ES-I3 (cell line): ENCODE results near the gene IGFBP5.

Source experiments
- H3K36me3 ChIP-seq: 2 replicates; pipeline ENCODE4 v1.6.1; 2013; ENCODE audit warnings: mild to moderate bottlenecking, low read length, control low read depth, moderate library complexity; ENCODE audit not compliant: insufficient read depth
- H3K4me1 ChIP-seq: 2 replicates; pipeline ENCODE4 v1.6.1; 2013; ENCODE audit warnings: mild to moderate bottlenecking, control low read depth, low read length; ENCODE audit not compliant: insufficient read depth
- H3K9ac ChIP-seq: 2 replicates; pipeline ENCODE4 v1.6.1; 2013; ENCODE audit warnings: low read depth, mild to moderate bottlenecking, low read length, moderate library complexity
- H3K9me3 ChIP-seq: 2 replicates; pipeline ENCODE4 v1.6.1; 2013; ENCODE audit warnings: mild to moderate bottlenecking, low read length, moderate library complexity; ENCODE audit not compliant: control insufficient read depth, insufficient read depth

Gene IGFBP5

DNA sequence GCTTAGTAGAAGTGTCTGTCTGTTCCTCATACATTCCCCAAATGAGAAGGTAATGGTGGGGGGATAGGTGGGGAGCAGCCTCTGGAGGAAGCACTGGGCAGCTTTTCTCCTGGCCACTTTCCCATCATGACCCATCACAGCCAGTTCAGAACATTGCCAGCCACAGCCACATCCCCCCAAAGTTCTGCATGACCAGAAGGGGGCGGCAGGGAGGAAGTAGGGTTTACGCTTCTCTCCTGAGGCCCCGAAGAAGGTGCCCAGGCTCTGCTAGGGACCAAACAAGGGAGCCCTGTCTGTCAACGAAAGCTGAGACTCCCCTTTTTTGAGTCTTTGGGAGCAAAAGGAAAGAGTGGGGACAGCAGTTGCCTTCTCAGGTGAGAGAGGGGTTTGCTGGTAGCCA lies 7.7 kb downstream of the IGFBP5 start:
- no peak overlapping the region for H3K9ac ChIP-seq
- no peaks in the 10 kb centered on the region for H3K9me3 ChIP-seq
- peaks cover 5% of the 10 kb centered on the region for H3K4me1 ChIP-seq
- H3K36me3 ChIP-seq = no peaks in the 10 kb centered on the region

DNA sequence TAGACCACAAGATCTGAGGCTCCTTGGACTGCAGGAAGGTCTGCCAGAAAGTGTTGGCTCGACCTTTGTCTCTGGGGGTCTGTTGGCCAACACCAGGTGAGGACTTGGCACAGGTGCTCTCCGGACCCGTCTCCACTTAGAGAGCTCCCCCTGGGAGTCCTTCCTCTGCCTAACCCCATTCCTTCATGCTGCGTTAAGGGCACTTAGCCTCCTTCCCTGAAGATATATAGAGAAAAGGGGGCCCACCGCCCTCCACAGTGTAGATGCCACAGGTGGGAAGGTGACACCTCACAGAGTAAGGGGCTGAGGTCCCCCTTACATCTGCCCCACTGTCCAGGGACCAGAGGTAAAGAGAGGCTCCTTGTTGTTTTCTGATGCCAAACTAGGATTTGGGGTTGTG lies 8.2 kb downstream of the IGFBP5 start:
- no peaks in the 10 kb centered on the region for H3K9me3 ChIP-seq
- H3K4me1 ChIP-seq = peaks cover 7% of the 10 kb centered on the region
- no peak overlapping the region for H3K9ac ChIP-seq
- H3K36me3 ChIP-seq = no peaks in the 10 kb centered on the region

DNA sequence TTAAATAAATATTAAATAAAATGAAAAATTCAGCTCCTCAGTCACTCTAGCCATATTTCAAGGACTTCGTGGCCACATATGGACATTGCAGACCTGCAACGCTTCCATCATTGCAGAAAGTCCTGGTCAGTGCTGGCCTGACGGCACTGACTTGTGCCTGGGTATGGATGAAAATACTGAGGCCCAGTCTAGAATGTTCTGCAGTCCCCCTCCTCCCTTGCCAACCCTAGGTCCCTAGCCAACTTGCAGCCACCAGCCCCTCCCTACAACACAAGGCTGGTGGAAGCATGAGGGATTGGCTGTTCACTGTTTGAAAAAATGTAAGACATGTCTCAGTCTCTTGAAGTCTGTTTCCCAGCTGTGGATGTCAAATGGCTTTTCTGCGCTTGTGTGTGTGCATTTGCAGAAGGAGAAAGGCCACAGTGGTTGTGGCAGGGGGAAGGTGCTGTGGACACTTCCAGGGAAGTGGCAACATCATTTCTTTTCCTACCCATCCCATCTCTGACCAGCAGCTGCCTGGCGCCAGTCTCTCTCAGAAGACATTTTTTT lies 9.9 kb downstream of the IGFBP5 start:
- no peak overlapping the region for H3K9ac ChIP-seq
- no peaks in the 10 kb centered on the region for H3K9me3 ChIP-seq
- peaks cover 20% of the 10 kb centered on the region for H3K4me1 ChIP-seq
- H3K36me3 ChIP-seq = no peaks in the 10 kb centered on the region

DNA sequence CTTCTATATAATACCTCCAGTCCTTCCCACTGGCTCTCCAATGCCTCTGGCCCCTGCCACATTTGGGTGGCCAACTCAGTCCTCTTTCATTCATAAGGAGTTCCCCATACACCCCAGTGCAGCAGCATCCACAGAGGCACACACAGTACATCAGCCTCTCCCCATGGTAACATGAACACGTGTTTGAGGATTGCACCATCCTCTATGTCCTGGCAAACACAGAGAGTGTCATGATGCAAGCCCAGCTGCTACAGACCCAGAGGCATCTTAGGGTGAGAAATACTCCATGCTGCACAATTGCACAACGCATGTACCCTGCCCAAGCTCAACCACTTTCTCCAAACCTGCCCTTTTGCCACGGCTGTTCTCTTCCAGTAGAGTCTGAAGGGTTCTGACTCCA lies 11.5 kb downstream of the IGFBP5 start:
- peaks cover 18% of the 10 kb centered on the region; the same call in 1 of the 2 replicates for H3K4me1 ChIP-seq
- no peaks in the 10 kb centered on the region for H3K36me3 ChIP-seq
- no peak overlapping the region for H3K9ac ChIP-seq
- no peaks in the 10 kb centered on the region for H3K9me3 ChIP-seq

DNA sequence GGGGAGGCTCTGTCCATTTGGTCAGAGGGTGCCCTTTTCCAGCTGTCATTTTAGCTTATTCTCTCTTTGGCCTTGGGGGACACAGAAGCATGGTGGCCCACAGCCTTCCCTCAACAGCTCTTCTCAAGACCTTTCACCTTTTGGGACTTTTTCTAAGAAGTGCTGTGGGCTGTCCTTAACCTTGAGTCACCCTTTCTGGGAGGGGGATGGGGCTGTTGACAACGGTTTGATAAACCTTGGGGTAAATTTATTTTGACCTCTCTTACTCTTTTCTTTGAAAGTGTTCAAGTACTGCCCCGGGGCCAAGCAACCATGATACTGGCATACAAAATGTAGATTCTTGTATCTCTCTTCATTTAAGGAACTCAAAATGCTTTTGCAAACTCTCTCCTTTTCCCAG lies 13.7 kb downstream of the IGFBP5 start:
- H3K36me3 ChIP-seq = no peaks in the 10 kb centered on the region
- H3K4me1 ChIP-seq = peaks cover 18% of the 10 kb centered on the region; the same call in 1 of the 2 replicates
- no peak overlapping the region for H3K9ac ChIP-seq
- no peaks in the 10 kb centered on the region for H3K9me3 ChIP-seq

- Histone ChIP-seq H3K4me1 (peaks cover 18% of the 10 kb centered on the region; the same call in 1 of the 2 replicates), H3K36me3 (no peaks in the 10 kb centered on the region), H3K9ac (no peak overlapping the region), H3K9me3 (no peaks in the 10 kb centered on the region)
These were observed 14.3 kb downstream of the IGFBP5 start for GRCh38 chr2:216680951-216681629.

GRCh38 chr2:216679658-216680024 lies 15.7 kb downstream of the IGFBP5 start:
- Histone ChIP-seq H3K9me3 (no peaks in the 10 kb centered on the region), H3K36me3 (no peaks in the 10 kb centered on the region), H3K4me1 (peaks cover 18% of the 10 kb centered on the region; the same call in 1 of the 2 replicates), H3K9ac (no peak overlapping the region)

DNA sequence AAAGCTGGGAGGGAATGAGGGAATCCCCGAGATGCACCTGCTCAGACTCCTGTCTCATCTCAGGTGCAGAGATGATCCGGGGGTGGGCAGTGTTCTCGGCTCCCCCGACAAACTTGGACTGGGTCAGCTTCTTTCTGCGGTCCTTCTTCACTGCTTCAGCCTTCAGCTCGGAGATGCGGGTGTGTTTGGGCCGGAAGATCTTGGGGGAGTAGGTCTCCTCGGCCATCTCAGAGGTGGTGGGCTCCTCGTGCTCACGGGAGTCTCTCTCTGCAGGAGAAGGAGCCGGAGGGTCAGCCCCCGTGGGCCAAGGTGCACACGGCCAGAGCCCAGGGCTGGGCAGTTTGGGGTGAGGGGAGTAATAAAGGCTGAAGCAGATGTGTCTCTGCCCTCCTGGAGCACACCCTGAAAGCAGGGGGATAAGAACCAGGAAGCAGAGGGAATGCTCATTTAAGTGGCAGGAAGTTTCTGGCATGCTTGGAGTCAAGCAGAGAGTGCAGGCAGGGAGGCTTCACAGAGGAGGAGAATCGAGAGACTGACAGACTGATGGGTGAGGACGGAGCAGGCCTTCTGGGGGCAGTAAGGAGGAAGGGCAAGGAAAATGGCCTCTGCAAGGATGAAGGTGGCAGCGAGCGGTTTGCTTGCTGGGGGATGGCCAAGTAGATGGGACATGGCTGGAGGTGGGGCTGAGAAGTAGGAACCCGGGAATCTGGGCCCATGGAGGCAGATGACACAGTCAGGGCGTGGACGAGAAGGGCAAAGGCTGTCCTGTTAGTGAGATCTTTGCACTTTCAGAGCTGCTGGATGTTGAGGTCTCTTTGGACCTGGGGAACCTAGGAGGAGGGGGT lies 16.3 kb downstream of the IGFBP5 start:
- Histone ChIP-seq H3K4me1 (peaks cover 18% of the 10 kb centered on the region; the same call in 1 of the 2 replicates), H3K36me3 (no peaks in the 10 kb centered on the region), H3K9ac (no peak overlapping the region), H3K9me3 (no peaks in the 10 kb centered on the region)

GRCh38 chr2:216678098-216678465 lies 17.3 kb downstream of the IGFBP5 start:
- H3K36me3 ChIP-seq = no peaks in the 10 kb centered on the region
- no peak overlapping the region for H3K9ac ChIP-seq
- H3K9me3 ChIP-seq = no peaks in the 10 kb centered on the region
- peaks cover 18% of the 10 kb centered on the region; the same call in 1 of the 2 replicates for H3K4me1 ChIP-seq

DNA sequence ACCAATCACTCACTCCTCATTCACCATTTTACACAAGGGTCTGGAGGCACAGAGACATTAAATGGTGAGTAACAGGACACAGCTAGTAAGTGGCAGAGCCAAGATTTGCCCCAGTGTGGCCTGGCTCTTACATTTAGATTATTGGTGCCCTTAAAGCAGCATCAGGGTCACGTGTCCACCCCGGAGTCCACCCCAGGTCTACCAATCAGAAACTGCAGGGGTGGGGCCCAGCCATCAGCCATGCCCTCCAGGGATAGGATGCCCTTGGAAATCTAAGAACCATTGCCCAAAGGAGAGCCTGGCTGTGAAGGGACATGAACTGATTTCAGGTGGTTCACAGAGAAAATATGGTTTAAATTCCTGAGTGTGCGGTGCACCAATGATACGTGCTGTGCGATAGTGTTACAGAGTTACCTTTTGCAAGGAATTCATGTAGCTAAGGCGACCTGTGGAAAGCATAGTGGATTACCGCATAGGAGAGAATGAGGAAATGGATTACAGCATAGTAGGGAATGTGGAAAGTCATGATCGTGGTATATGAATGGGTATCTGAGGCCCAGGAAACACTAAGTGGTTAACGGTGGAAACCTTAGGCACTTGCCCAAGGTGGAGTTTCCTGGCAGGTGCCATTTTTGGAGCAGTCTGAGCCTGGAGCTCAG lies 17.8 kb downstream of the IGFBP5 start:
- no peak overlapping the region for H3K9ac ChIP-seq
- no peaks in the 10 kb centered on the region for H3K36me3 ChIP-seq
- H3K4me1 ChIP-seq = peaks cover 18% of the 10 kb centered on the region; the same call in 1 of the 2 replicates
- no peaks in the 10 kb centered on the region for H3K9me3 ChIP-seq

DNA sequence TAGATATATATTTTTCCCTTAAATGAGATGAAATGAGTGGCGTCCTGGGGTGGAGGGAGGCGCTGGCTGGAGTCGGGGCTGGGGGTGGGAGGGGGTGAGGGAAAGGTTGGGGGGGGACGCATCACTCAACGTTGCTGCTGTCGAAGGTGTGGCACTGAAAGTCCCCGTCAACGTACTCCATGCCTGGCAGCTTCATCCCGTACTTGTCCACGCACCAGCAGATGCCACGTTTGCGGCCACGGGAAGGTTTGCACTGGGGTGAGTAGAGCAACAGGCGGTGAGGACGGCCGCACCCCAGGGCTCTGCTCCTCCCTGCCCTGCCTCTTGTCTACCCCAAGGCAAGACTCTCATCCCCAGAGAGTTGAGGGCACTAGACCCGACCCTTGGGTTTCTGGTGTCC lies 18.7 kb downstream of the IGFBP5 start:
- Histone ChIP-seq H3K9me3 (no peaks in the 10 kb centered on the region), H3K4me1 (peaks cover 13% of the 10 kb centered on the region; the same call in 1 of the 2 replicates), H3K36me3 (no peaks in the 10 kb centered on the region), H3K9ac (no peak overlapping the region)

DNA sequence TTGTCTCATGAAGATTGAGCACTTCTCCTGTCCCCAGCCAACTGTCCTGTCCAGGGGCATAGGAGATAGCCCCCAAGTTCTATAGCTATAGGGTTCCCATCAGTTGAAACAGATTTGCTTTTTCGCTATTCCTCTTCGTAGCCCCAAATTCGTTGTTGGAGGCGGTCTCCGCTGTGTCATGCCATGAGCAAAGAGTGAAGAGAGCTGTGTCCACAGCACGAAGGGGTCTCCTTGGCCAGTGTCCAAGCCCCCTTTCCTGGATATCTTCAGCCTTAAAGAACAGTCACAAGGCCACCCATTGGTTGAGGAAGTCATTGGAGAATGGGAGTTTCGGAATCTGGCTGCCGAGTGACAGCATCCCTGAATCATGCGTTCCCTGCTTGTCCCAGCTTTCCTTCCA lies 21.0 kb downstream of the IGFBP5 start:
- H3K9ac ChIP-seq = no peak overlapping the region
- H3K4me1 ChIP-seq = no peaks in the 10 kb centered on the region
- H3K36me3 ChIP-seq = no peaks in the 10 kb centered on the region
- no peaks in the 10 kb centered on the region for H3K9me3 ChIP-seq

- H3K36me3 ChIP-seq = no peaks in the 10 kb centered on the region
These were observed 21.7 kb downstream of the IGFBP5 start for GRCh38 chr2:216673609-216674008.

DNA sequence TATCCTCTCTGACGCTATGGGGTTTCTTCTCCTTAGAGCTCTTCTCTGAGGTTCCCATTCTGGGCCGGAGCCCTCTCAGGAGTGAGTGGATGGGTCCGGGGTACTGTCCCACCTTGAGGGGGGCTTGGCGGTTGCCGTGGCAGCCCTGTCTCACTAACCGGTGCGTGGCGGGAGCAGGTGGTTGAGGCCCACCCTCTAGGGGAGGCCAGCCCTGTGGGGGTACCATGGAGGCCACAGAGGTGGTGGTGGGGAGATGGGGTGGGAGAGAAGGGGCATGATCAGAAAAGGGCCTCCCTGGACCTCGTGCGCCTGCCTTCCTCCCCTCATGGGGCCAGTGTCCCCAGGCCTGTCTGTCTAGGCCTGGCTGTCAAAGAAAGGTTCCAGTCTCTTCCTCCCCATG lies 22.3 kb downstream of the IGFBP5 start:
- no peaks in the 10 kb centered on the region for H3K36me3 ChIP-seq
- H3K4me1 ChIP-seq = no peaks in the 10 kb centered on the region
- no peaks in the 10 kb centered on the region for H3K9me3 ChIP-seq
- no peak overlapping the region for H3K9ac ChIP-seq

More at GRCh38 chr2:216673609-216674008, 21.7 kb downstream of the IGFBP5 start:
- Histone ChIP-seq H3K9me3 (no peaks in the 10 kb centered on the region), H3K4me1 (no peaks in the 10 kb centered on the region), H3K9ac (no peak overlapping the region)
